Measurements from ENCODE around the gene ELOA. TPM values are rescaled to one million over a fixed set of nuclear protein-coding genes. Genes with fewer than 3 reads are reported as not detected.
"Not testable (repeated sequence)": the region's sequence is repeated elsewhere in the genome, so short reads cannot be mapped to it uniquely, and the experiment has no call there.

The ELOA gene
- total RNA-seq, 1 donor from 2014 or later: 58.1 TPM

DNA sequence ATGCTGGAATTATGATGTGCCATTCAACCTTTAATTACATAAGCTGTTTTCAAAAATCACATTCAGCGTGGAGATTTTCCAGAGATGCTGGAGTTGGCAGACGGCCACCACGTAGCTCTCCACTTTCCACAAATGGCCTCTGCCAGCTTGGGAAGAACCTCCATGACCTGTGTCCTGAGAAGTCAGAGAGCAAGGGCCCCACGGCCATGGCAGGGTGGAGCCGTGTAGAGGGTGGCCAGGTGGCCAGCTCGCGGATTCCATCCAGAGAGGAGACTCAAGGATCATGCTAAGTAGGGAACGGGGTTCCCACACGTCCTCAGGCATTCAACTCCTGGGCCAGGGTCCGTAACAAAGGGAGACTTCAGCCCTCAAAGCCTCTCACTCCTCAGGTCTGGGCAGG, 58.6 kb downstream of the ELOA start:
- Histone ChIP-seq H3K9ac (ENCODE audit: low read length) (no peak overlapping the region), H3K4me1 (ENCODE audit: insufficient read depth, low read length) (peaks cover 16% of the 10 kb centered on the region), H3K27ac (ENCODE audit: low read depth, low read length) (no peak overlapping the region), H3K36me3 (ENCODE audit: insufficient read depth, low read length) (no peaks in the 10 kb centered on the region), H3K27me3 (ENCODE audit: insufficient read depth, low read length) (no peaks in the 10 kb centered on the region), H3K9me3 (ENCODE audit: insufficient read depth, low read depth, low read length) (no peaks in the 10 kb centered on the region), H3K4me2 (ENCODE audit: low read length) (peak overlapping the region; percentile 96), H3K4me3 (ENCODE audit: insufficient read depth, low read depth, low read length) (no peak overlapping the region), H4K20me1 (ENCODE audit: insufficient read depth, low read length) (no peaks in the 10 kb centered on the region), H3K79me2 (ENCODE audit: insufficient read depth, low read length) (no peaks in the 10 kb centered on the region), H2AFZ (ENCODE audit: low read depth, low read length) (no peak overlapping the region)
- Mint-ChIP-seq H3K27ac (ENCODE audit: unreplicated experiment) (peak overlapping the region; percentile 41), H3K36me3 (ENCODE audit: low read depth, unreplicated experiment) (peaks cover 14% of the 10 kb centered on the region), H3K4me3 (ENCODE audit: unreplicated experiment) (peak overlapping the region; percentile 84), H3K4me1 (ENCODE audit: low read depth, unreplicated experiment) (peaks cover 5% of the 10 kb centered on the region), H3K27me3 (ENCODE audit: low read depth, unreplicated experiment) (no peaks in the 10 kb centered on the region), H3K9me3 (ENCODE audit: unreplicated experiment) (no peaks in the 10 kb centered on the region)
- no peak for FAIRE-seq
- DNase-seq (ENCODE audit: low read depth): no peak
- TF ChIP-seq, protein P1, sequence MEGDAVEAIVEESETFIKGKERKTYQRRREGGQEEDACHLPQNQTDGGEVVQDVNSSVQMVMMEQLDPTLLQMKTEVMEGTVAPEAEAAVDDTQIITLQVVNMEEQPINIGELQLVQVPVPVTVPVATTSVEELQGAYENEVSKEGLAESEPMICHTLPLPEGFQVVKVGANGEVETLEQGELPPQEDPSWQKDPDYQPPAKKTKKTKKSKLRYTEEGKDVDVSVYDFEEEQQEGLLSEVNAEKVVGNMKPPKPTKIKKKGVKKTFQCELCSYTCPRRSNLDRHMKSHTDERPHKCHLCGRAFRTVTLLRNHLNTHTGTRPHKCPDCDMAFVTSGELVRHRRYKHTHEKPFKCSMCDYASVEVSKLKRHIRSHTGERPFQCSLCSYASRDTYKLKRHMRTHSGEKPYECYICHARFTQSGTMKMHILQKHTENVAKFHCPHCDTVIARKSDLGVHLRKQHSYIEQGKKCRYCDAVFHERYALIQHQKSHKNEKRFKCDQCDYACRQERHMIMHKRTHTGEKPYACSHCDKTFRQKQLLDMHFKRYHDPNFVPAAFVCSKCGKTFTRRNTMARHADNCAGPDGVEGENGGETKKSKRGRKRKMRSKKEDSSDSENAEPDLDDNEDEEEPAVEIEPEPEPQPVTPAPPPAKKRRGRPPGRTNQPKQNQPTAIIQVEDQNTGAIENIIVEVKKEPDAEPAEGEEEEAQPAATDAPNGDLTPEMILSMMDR (IDR thresholded peaks at IDR 0.05; ENCODE audit: insufficient read depth, low read depth, low read length): no peak
- no peak for TF ChIP-seq EZH2 (IDR thresholded peaks at IDR 0.05; ENCODE audit: insufficient read depth, low read length)

DNA sequence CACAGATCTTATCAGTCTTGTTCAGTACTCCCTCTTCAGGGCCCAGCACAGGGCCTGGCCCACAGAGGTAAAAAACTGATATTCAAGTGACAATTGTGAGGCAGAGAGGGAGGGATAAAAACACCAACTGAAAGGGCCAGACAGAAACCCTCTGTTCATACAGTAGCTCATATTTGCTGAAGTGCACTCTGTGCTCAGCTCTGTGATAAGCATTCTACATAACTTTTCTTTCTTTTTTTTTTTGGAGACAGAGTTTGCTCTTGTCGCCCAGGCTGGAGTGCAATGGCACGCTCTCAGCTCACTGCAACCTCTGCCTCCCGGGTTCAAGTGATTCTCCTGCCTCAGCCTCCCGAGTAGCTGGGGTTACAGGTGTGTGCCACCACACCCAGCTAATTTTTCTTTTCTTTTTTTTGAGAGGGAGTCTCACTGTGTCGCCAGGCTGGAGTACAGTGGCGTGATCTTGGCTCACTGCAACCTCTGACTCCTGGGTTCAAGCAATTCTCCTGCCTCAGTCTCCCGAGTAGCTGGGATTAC, 59.6 kb downstream of the ELOA start:
- H3K27ac ChIP-seq (ENCODE audit: low read depth, low read length); H3K9ac ChIP-seq (ENCODE audit: low read length); H3K4me3 ChIP-seq (ENCODE audit: insufficient read depth, low read depth, low read length); DNase-seq (ENCODE audit: low read depth); H3K9me3 ChIP-seq (ENCODE audit: insufficient read depth, low read depth, low read length); H3K4me3 Mint-ChIP-seq (ENCODE audit: unreplicated experiment); H3K9me3 Mint-ChIP-seq (ENCODE audit: unreplicated experiment); H3K27me3 ChIP-seq (ENCODE audit: insufficient read depth, low read length); H3K27me3 Mint-ChIP-seq (ENCODE audit: low read depth, unreplicated experiment); H3K27ac Mint-ChIP-seq (ENCODE audit: unreplicated experiment); H3K79me2 ChIP-seq (ENCODE audit: insufficient read depth, low read length); H2AFZ ChIP-seq (ENCODE audit: low read depth, low read length); FAIRE-seq; H4K20me1 ChIP-seq (ENCODE audit: insufficient read depth, low read length); H3K36me3 ChIP-seq (ENCODE audit: insufficient read depth, low read length); H3K4me2 ChIP-seq (ENCODE audit: low read length): not testable (repeated sequence)
- peaks cover 16% of the 10 kb centered on the region for H3K4me1 ChIP-seq (ENCODE audit: insufficient read depth, low read length)
- H3K36me3 Mint-ChIP-seq (ENCODE audit: low read depth, unreplicated experiment): peaks cover 21% of the 10 kb centered on the region
- H3K4me1 Mint-ChIP-seq (ENCODE audit: low read depth, unreplicated experiment): peaks cover 13% of the 10 kb centered on the region

DNA sequence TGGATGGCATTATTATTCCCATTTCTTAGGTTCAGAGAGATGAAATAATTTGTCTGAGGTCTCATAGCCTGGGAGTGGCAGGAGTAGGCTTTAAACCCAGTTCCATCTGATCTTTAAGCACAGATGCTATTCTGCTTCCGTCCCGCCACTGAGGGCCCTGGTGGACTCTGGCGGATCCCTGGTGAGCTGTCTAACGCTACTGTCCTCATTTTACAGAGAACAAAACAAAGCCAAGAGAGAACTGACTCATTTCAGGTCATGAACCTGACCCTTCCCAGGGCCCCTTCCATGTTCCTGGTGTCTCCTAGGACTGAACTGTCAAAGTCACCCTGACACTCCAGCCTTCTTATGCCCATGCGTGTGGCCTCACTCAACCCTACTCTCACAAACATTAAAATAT, 60.4 kb downstream of the ELOA start:
- Histone ChIP-seq H3K36me3 (ENCODE audit: insufficient read depth, low read length) (no peaks in the 10 kb centered on the region), H2AFZ (ENCODE audit: low read depth, low read length) (no peak overlapping the region), H3K4me1 (ENCODE audit: insufficient read depth, low read length) (peaks cover 16% of the 10 kb centered on the region), H3K4me2 (ENCODE audit: low read length) (no peak overlapping the region), H3K27ac (ENCODE audit: low read depth, low read length) (no peak overlapping the region), H3K27me3 (ENCODE audit: insufficient read depth, low read length) (no peaks in the 10 kb centered on the region), H4K20me1 (ENCODE audit: insufficient read depth, low read length) (no peaks in the 10 kb centered on the region), H3K9me3 (ENCODE audit: insufficient read depth, low read depth, low read length) (no peaks in the 10 kb centered on the region), H3K4me3 (ENCODE audit: insufficient read depth, low read depth, low read length) (no peak overlapping the region), H3K9ac (ENCODE audit: low read length) (no peak overlapping the region), H3K79me2 (ENCODE audit: insufficient read depth, low read length) (no peaks in the 10 kb centered on the region)
- Mint-ChIP-seq H3K27ac (ENCODE audit: unreplicated experiment) (no peak overlapping the region), H3K27me3 (ENCODE audit: low read depth, unreplicated experiment) (no peaks in the 10 kb centered on the region), H3K4me3 (ENCODE audit: unreplicated experiment) (no peak overlapping the region), H3K9me3 (ENCODE audit: unreplicated experiment) (no peaks in the 10 kb centered on the region), H3K36me3 (ENCODE audit: low read depth, unreplicated experiment) (peaks cover 21% of the 10 kb centered on the region), H3K4me1 (ENCODE audit: low read depth, unreplicated experiment) (peaks cover 14% of the 10 kb centered on the region)
- DNase-seq (ENCODE audit: low read depth): no peak
- TF ChIP-seq, protein P1 (IDR thresholded peaks at IDR 0.05; ENCODE audit: insufficient read depth, low read depth, low read length): no peak
- TF ChIP-seq EZH2 (IDR thresholded peaks at IDR 0.05; ENCODE audit: insufficient read depth, low read length): no peak
- FAIRE-seq: no peak

Data from astrocyte (in vitro differentiated cells and primary cell).